GM23338 (cell line): ENCODE results near the gene PTPN5. TPM values are rescaled to one million over a fixed set of nuclear protein-coding genes. Genes with fewer than 3 reads are reported as not detected.
A peak's percentile ranks its signal among the peaks of the same experiment; 100 is the strongest.

Experiments
- ATAC-seq: fragments of 200-7000 bp; cut with Tn5 transposase; 3 replicates; pipeline ENCODE4 v1.9.1; 2020
- DNase-seq: peaks from one replicate; pipeline ENCODE4 v3.0.0-alpha.2; 2015; ENCODE audit warnings: low spot score
- H2AFZ ChIP-seq: fragments of 200-600 bp; sonication (generic); 2 replicates; pipeline ENCODE4 v1.8.0; 2016; ENCODE audit warnings: antibody characterized with exemption, mild to moderate bottlenecking, moderate library complexity
- H3F3A ChIP-seq: fragments of 200-600 bp; sonication (generic); replicated peaks from 2 replicates; pipeline ENCODE4 v1.8.0; 2017; ENCODE audit warnings: antibody characterized with exemption, mixed run types, low read depth
- H3K27ac ChIP-seq: fragments of 200-600 bp; sonication (generic); 2 replicates; pipeline ENCODE4 v1.6.1; 2016; ENCODE audit warnings: low read depth
- H3K27me3 ChIP-seq: fragments of 200-600 bp; sonication (generic); 2 replicates; pipeline ENCODE4 v1.8.0; 2016; ENCODE audit warnings: mild to moderate bottlenecking, mixed run types, moderate library complexity; ENCODE audit not compliant: insufficient read depth
- H3K36me3 ChIP-seq: fragments of 200-600 bp; sonication (generic); 2 replicates; pipeline ENCODE4 v1.8.0; 2016; ENCODE audit warnings: mild to moderate bottlenecking; ENCODE audit not compliant: insufficient read depth
- H3K4me1 ChIP-seq: fragments of 200-600 bp; sonication (generic); 2 replicates; pipeline ENCODE4 v1.8.0; 2016; ENCODE audit warnings: mild to moderate bottlenecking, moderate library complexity; ENCODE audit not compliant: insufficient read depth
- H3K4me2 ChIP-seq: fragments of 200-600 bp; sonication (generic); 2 replicates; pipeline ENCODE4 v1.7.1; 2017; ENCODE audit warnings: mixed run types
- H3K4me3 ChIP-seq: fragments of 200-600 bp; sonication (generic); 2 replicates; pipeline ENCODE4 v1.6.1; 2016; ENCODE audit warnings: mixed run types
- H3K79me2 ChIP-seq: fragments of 200-600 bp; sonication (generic); replicated peaks from 2 replicates; pipeline ENCODE4 v1.8.0; 2017; ENCODE audit warnings: mild to moderate bottlenecking; ENCODE audit not compliant: insufficient read depth
- H3K9me2 ChIP-seq: fragments of 200-600 bp; sonication (generic); 2 replicates; pipeline ENCODE4 v1.8.0; 2017; ENCODE audit not compliant: insufficient read depth
- H4K20me1 ChIP-seq: fragments of 200-600 bp; sonication (generic); replicated peaks from 2 replicates; pipeline ENCODE4 v1.8.0; 2017; ENCODE audit warnings: mild to moderate bottlenecking; ENCODE audit not compliant: insufficient read depth
- H3K27ac Mint-ChIP-seq: 2 replicates; pipeline ENCODE4 v1.8.0; 2020; ENCODE audit warnings: inconsistent platforms, mild to moderate bottlenecking, moderate library complexity, mixed read lengths
- H3K27me3 Mint-ChIP-seq: 3 replicates; pipeline ENCODE4 v1.8.0; 2022; ENCODE audit warnings: low read depth, mild to moderate bottlenecking, moderate library complexity, mixed read lengths, inconsistent platforms; ENCODE audit not compliant: insufficient read depth, poor library complexity
- H3K36me3 Mint-ChIP-seq: 3 replicates; pipeline ENCODE4 v1.8.0; 2021; ENCODE audit warnings: low read depth, mild to moderate bottlenecking, inconsistent platforms, moderate library complexity, mixed read lengths
- H3K4me1 Mint-ChIP-seq: 3 replicates; pipeline ENCODE4 v1.8.0; 2020; ENCODE audit warnings: mild to moderate bottlenecking, inconsistent platforms, mixed read lengths
- H3K4me3 Mint-ChIP-seq: 3 replicates; pipeline ENCODE4 v1.8.0; 2021; ENCODE audit warnings: moderate library complexity, mild to moderate bottlenecking, inconsistent platforms, mixed read lengths
- H3K9me3 Mint-ChIP-seq: 3 replicates; pipeline ENCODE4 v1.8.0; 2020; ENCODE audit warnings: moderate library complexity, mild to moderate bottlenecking, inconsistent platforms, mixed read lengths
- CREB1 ChIP-seq: fragments of 250-450 bp; sonication (Bioruptor Pico); IDR thresholded peaks from 2 replicates; pipeline ENCODE4 v1.5.0; 2020; ENCODE audit warnings: low read depth, mild to moderate bottlenecking, moderate library complexity
- CTCF ChIP-seq, 2 experiments: fragments of 200-600 bp in 1 of 2; sonication (generic) in 1 of 2; conservative IDR thresholded peaks; 2 replicates each; pipeline versions ENCODE4 v1.5.1 to v1.6.1; 2016 to 2017; ENCODE audit warnings: antibody characterized with exemption in 2 of 2, low read depth in 2 of 2, mild to moderate bottlenecking in 2 of 2, moderate library complexity in 1 of 2
- JUNB ChIP-seq: IDR thresholded peaks from one replicate; pipeline ENCODE4 v1.6.1; 2016; ENCODE audit warnings: antibody characterized with exemption; ENCODE audit not compliant: unreplicated experiment
- NANOG ChIP-seq: IDR thresholded peaks from 2 replicates; pipeline ENCODE4 v1.6.1; 2016; ENCODE audit warnings: antibody characterized with exemption, borderline replicate concordance
- POLR2AphosphoS5 ChIP-seq: IDR thresholded peaks from 2 replicates; pipeline ENCODE4 v1.6.1; 2016; ENCODE audit warnings: antibody characterized with exemption, low read depth
- polyA plus RNA-seq: library from polyadenylated mRNA; unstranded; fragments of >200 nt; fragmentation: Nextera tagmentation; extraction: Ambion mirVana; gene quantifications from 2 replicates; pipeline ENCODE4 v1.2.1, GENCODE V29; 2016
- total RNA-seq: library from RNA; depleted of rRNA; stranded (reverse); fragments of >200 nt; shearing (Covaris generic); gene quantifications from 2 replicates; pipeline ENCODE4 v1.2.3, GENCODE V29; 2014

PTPN5 gene
- total and polyA plus RNA-seq, 2 experiments from 2014 or later = 3.7 to 5.7 TPM

- DNase-seq (no peak), ATAC-seq (no peak)
- H4K20me1 ChIP-seq = no peaks in the 10 kb centered on the region
- no peaks in the 10 kb centered on the region; the same call in 2 of the 3 replicates for H3K9me3 Mint-ChIP-seq
- no peaks in the 10 kb centered on the region for H3K9me2 ChIP-seq
- H3K4me1 Mint-ChIP-seq = peaks cover 48% of the 10 kb centered on the region
- H3K36me3 Mint-ChIP-seq = no peaks in the 10 kb centered on the region; the same call in 2 of the 3 replicates
- H3K27ac ChIP-seq = no peak overlapping the region
- H3K27me3 ChIP-seq = no peaks in the 10 kb centered on the region
- no peaks in the 10 kb centered on the region for H3F3A ChIP-seq
- no peak overlapping the region for H3K4me3 ChIP-seq
- H3K4me2 ChIP-seq = no peak overlapping the region
- no peak overlapping the region for H3K4me3 Mint-ChIP-seq
- no peak overlapping the region for H2AFZ ChIP-seq
- H3K36me3 ChIP-seq = no peaks in the 10 kb centered on the region
- H3K79me2 ChIP-seq = no peaks in the 10 kb centered on the region
- TF ChIP-seq NANOG = no peak
- peaks cover 18% of the 10 kb centered on the region for H3K4me1 ChIP-seq
- no peak overlapping the region for H3K27ac Mint-ChIP-seq
- peaks cover 16% of the 10 kb centered on the region for H3K27me3 Mint-ChIP-seq
Observed at GRCh38 chr11:18776324-18776723, 15.3 kb downstream of the PTPN5 start.

- H3K4me1 Mint-ChIP-seq = peaks cover 49% of the 10 kb centered on the region
- no peaks in the 10 kb centered on the region; the same call in 2 of the 3 replicates for H3K9me3 Mint-ChIP-seq
- Histone ChIP-seq H3K36me3 (no peaks in the 10 kb centered on the region), H2AFZ (no peak overlapping the region), H3K4me2 (no peak overlapping the region), H3K27ac (no peak overlapping the region), H3K9me2 (no peaks in the 10 kb centered on the region), H3K27me3 (no peaks in the 10 kb centered on the region), H3K79me2 (no peaks in the 10 kb centered on the region), H4K20me1 (no peaks in the 10 kb centered on the region), H3K4me1 (peaks cover 18% of the 10 kb centered on the region), H3K4me3 (no peak overlapping the region), H3F3A (no peaks in the 10 kb centered on the region)
- no peak overlapping the region for H3K4me3 Mint-ChIP-seq
- H3K27ac Mint-ChIP-seq = no peak overlapping the region
- no peak for TF ChIP-seq CREB1 (CRISPR knock-in tag)
- peak; percentile 90 to 97 for TF ChIP-seq CTCF (conservative IDR thresholded peaks at IDR 0.05; ENCODE audit: low read depth in 2 of 2)
- H3K36me3 Mint-ChIP-seq = peaks cover under 1% of the 10 kb centered on the region; the same call in 1 of the 3 replicates
- DNase-seq (peak; percentile 92), ATAC-seq (peak; percentile 80)
- H3K27me3 Mint-ChIP-seq = peaks cover 17% of the 10 kb centered on the region
Observed at GRCh38 chr11:18775492-18776292, 15.9 kb downstream of the PTPN5 start.

GRCh38 chr11:18774801-18775200 is 16.8 kb downstream of the PTPN5 start:
- no peak overlapping the region for H3K4me3 Mint-ChIP-seq
- peaks cover 16% of the 10 kb centered on the region for H3K27me3 Mint-ChIP-seq
- H3K36me3 Mint-ChIP-seq = peaks cover 2% of the 10 kb centered on the region; the same call in 1 of the 3 replicates
- peaks cover 49% of the 10 kb centered on the region for H3K4me1 Mint-ChIP-seq
- no peak overlapping the region for H3K27ac Mint-ChIP-seq
- no peaks in the 10 kb centered on the region for H3K9me2 ChIP-seq
- H3K36me3 ChIP-seq = no peaks in the 10 kb centered on the region
- no peak overlapping the region for H3K4me3 ChIP-seq
- no peaks in the 10 kb centered on the region for H3F3A ChIP-seq
- H3K4me2 ChIP-seq = no peak overlapping the region
- no peak overlapping the region for H2AFZ ChIP-seq
- no peak overlapping the region for H3K27ac ChIP-seq
- no peaks in the 10 kb centered on the region for H4K20me1 ChIP-seq
- no peaks in the 10 kb centered on the region for H3K27me3 ChIP-seq
- no peaks in the 10 kb centered on the region; the same call in 2 of the 3 replicates for H3K9me3 Mint-ChIP-seq
- DNase-seq (no peak), ATAC-seq (no peak)
- H3K4me1 ChIP-seq = peaks cover 24% of the 10 kb centered on the region
- no peaks in the 10 kb centered on the region for H3K79me2 ChIP-seq
- TF ChIP-seq NANOG (no peak), CTCF (conservative IDR thresholded peaks at IDR 0.05; ENCODE audit: low read depth in 2 of 2) (no peak), JUNB (no peak), POLR2AphosphoS5 (no peak)
